GM18507 (cell line): ENCODE measurements around the gene PEX14.

Experiments
- DNase-seq: peaks from one replicate; pipeline ENCODE4 v3.0.0; 2011; ENCODE audit warnings: low read depth; ENCODE audit not compliant: insufficient read length; ENCODE audit errors: extremely low spot score
- FAIRE-seq: peaks from 2 replicates; lab custom pipeline; 2011; peaks lifted over from hg19 to GRCh38; lab: Jason Lieb, UNC

Gene PEX14

GRCh38 chr1:10610901-10611600 lies 136.3 kb downstream of the PEX14 start:
- DNase-seq (no peak), FAIRE-seq (no peak)

- no peak for FAIRE-seq
- no peak for DNase-seq
Observed at GRCh38 chr1:10612436-10613160, 137.8 kb downstream of the PEX14 start.

- DNase-seq (no peak), FAIRE-seq (no peak)
Observed at GRCh38 chr1:10613340-10613739, 138.6 kb downstream of the PEX14 start.

GRCh38 chr1:10613861-10614260 lies 139.1 kb downstream of the PEX14 start:
- FAIRE-seq (no peak), DNase-seq (no peak)

GRCh38 chr1:10614377-10615225 lies 139.9 kb downstream of the PEX14 start:
- no peak for DNase-seq
- no peak for FAIRE-seq

GRCh38 chr1:10615332-10615731 lies 140.6 kb downstream of the PEX14 start:
- no peak for DNase-seq
- no peak for FAIRE-seq

- FAIRE-seq: no peak
- no peak for DNase-seq
Observed at GRCh38 chr1:10615932-10616671, 141.4 kb downstream of the PEX14 start.

GRCh38 chr1:10616696-10617095 lies 141.9 kb downstream of the PEX14 start:
- no peak for DNase-seq
- FAIRE-seq: no peak

- FAIRE-seq: no peak
Observed at GRCh38 chr1:10617318-10617717, 142.6 kb downstream of the PEX14 start.

GRCh38 chr1:10617931-10618885 lies 143.5 kb downstream of the PEX14 start:
- DNase-seq (no peak), FAIRE-seq (no peak)

More at GRCh38 chr1:10617318-10617717, 142.6 kb downstream of the PEX14 start:
- DNase-seq: no peak

- FAIRE-seq (no peak), DNase-seq (no peak)
Observed at GRCh38 chr1:10620776-10621175, 146.0 kb downstream of the PEX14 start.

- FAIRE-seq (no peak), DNase-seq (no peak)
Observed at GRCh38 chr1:10621906-10622305, 147.2 kb downstream of the PEX14 start.

- FAIRE-seq (no peak), DNase-seq (no peak)
Observed at GRCh38 chr1:10622910-10623685, 148.3 kb downstream of the PEX14 start.

GRCh38 chr1:10623686-10624145 lies 149.0 kb downstream of the PEX14 start:
- no peak for FAIRE-seq
- no peak for DNase-seq

GRCh38 chr1:10624256-10625050 lies 149.7 kb downstream of the PEX14 start:
- FAIRE-seq: no peak
- no peak for DNase-seq

GRCh38 chr1:10625076-10625475 lies 150.3 kb downstream of the PEX14 start:
- DNase-seq (no peak), FAIRE-seq (no peak)

- FAIRE-seq (no peak), DNase-seq (no peak)
Observed at GRCh38 chr1:10625554-10625953, 150.8 kb downstream of the PEX14 start.
